ENCODE measurements around the gene TPCN2.

TPCN2 gene

DNA sequence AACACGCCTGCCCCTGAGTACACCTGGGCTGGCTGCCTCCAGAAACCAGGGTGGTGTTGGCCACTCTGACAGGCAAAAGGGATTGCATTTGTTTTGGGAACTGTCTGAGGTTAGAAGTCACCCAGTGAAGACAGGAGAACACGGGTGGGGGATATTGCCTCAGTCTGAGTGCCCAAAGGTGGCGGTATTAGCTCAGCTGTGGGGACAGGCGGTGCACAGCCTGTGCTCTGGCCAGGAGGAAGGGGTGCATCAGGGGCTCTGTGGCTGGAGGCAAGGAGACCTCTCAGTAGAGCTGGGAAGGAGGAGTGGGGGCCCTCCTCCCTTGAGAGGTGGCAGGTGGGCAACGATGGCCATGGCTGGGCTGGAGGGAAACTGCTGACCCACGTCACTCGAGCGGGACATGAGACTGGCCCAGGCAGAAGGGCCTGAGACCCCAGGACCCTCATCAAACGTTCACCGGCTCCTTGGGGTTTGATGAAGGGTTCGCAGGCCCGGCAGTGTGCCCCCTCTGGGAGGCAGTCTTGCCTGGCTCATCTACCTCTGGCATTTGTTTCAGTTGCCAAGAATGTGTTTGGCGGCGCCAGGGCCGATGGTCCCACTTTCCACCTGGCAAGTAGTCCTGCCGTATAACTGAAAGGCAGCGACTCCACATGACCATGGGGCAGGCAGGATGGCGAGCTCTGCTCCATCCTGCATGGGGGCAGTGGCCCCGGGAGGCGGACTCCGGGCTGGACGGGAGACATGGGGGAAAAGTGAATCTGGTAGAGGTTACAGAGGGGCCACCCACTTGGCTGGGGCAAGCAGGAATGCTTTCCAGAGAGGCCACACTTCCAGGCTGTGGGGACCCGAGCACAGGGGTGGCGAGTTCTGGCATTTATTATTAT lies 54.2 kb downstream of the TPCN2 start:
- in situ Hi-C loops (cut with MboI; ENCODE audit: low pct_unique_long_range_greater_than_20kb, low sequenced_read_pairs, unreplicated experiment): no loop called here
- TF ChIP-seq, protein P1, sequence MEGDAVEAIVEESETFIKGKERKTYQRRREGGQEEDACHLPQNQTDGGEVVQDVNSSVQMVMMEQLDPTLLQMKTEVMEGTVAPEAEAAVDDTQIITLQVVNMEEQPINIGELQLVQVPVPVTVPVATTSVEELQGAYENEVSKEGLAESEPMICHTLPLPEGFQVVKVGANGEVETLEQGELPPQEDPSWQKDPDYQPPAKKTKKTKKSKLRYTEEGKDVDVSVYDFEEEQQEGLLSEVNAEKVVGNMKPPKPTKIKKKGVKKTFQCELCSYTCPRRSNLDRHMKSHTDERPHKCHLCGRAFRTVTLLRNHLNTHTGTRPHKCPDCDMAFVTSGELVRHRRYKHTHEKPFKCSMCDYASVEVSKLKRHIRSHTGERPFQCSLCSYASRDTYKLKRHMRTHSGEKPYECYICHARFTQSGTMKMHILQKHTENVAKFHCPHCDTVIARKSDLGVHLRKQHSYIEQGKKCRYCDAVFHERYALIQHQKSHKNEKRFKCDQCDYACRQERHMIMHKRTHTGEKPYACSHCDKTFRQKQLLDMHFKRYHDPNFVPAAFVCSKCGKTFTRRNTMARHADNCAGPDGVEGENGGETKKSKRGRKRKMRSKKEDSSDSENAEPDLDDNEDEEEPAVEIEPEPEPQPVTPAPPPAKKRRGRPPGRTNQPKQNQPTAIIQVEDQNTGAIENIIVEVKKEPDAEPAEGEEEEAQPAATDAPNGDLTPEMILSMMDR (IDR thresholded peaks at IDR 0.05; ENCODE audit: extremely low read depth, insufficient read depth, missing control alignments): peak; percentile 48
- DNase-seq (ENCODE audit: low spot score): peak; percentile 65

DNA sequence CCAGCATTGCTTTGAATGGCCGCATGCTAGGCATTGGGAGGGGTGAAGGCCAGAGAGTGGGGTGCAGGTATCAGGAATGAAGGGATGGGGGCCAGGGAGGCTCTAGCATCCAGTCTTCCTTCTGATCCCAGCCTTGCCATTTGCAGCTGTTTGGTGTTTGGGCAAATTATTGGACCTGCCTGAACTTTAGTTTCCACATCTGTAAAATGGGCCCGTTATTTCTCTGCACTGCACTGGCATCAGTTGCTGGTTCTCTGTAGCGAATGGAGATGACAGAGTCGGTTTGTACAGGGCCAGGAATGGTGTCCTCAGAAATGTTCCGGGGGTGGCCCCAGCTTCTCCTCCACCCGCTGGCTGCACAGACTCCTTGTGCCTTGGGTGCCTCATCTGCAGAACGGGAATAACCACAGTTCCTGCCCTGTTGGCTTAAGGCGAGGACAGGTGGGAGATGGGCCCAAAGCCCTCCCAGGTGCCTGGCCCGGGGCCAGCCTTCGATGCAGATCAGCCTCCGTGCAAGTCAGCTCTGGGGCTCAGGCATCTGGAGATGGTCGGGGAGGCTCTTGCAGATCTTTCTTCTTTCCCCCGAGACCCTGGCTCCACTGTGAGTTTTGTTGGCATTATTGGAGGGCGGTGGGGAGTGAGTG lies 55.6 kb downstream of the TPCN2 start:
- in situ Hi-C loops (cut with MboI; ENCODE audit: low pct_unique_long_range_greater_than_20kb, low sequenced_read_pairs, unreplicated experiment): no loop called here
- TF ChIP-seq, protein P1 (IDR thresholded peaks at IDR 0.05; ENCODE audit: extremely low read depth, insufficient read depth, missing control alignments): no peak

DNA sequence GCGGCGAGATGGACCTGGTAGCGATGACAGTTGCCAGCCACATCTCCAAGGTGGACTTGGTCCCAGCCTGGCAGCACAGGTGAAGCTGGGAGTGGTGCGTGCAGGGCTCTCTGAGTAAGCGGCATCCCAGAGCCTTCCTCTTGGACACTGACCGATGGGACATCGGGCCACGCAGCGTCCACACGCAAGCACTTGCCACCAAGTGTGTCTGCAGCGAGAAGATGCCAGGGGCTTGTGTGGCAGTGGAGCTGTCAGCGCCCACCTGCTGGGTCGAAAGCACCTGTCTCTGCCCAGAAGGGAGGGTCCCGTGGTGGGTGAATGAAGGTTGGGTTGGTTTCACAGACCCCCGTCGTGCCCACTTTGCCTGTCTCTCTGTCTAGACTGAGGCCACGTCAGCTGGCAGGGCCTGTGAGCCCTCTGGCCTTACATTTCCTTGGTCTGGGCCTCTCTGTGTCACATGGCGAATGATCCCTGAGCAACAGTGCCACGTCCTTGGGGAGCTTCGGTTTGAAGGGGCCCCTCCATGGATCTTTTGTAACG lies 56.2 kb downstream of the TPCN2 start:
- no peak for DNase-seq (ENCODE audit: low spot score)
- in situ Hi-C loops (cut with MboI; ENCODE audit: low pct_unique_long_range_greater_than_20kb, low sequenced_read_pairs, unreplicated experiment): no loop called here
- TF ChIP-seq, protein P1 (IDR thresholded peaks at IDR 0.05; ENCODE audit: extremely low read depth, insufficient read depth, missing control alignments): no peak

More for the DNA sequence above, 55.6 kb downstream of the TPCN2 start:
- DNase-seq (ENCODE audit: low spot score): no peak

DNA sequence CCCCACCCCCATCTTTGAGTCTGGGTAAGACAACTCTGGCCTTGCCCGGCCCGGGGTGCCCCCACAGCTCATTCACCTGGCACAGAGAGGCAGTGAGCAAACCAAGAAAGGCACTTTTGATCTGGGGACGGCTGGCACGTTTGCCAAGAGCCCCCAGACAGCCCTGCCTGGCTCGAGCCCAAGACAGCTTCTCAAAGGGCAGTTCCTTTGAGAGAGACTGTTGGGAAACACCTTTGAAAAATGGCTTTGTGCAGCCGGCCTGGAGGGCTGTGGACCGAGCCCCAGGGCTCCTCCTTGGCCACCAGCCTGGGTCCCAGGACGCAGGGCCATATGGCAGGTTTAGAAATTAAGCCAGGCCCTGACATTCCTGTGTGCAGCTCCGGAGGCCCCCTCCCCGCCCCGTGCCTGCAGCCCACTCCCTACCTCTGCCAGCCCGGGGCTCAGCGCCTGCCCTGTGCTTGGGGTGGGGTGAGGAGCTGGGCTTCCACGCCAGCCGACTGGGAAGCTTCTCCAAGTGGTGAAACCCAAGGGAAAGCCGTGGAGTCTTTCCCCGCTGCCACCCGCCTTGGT lies 56.8 kb downstream of the TPCN2 start:
- in situ Hi-C loops (cut with MboI; ENCODE audit: low pct_unique_long_range_greater_than_20kb, low sequenced_read_pairs, unreplicated experiment): no loop called here
- TF ChIP-seq, protein P1 (IDR thresholded peaks at IDR 0.05; ENCODE audit: extremely low read depth, insufficient read depth, missing control alignments): no peak
- no peak for DNase-seq (ENCODE audit: low spot score)

DNA sequence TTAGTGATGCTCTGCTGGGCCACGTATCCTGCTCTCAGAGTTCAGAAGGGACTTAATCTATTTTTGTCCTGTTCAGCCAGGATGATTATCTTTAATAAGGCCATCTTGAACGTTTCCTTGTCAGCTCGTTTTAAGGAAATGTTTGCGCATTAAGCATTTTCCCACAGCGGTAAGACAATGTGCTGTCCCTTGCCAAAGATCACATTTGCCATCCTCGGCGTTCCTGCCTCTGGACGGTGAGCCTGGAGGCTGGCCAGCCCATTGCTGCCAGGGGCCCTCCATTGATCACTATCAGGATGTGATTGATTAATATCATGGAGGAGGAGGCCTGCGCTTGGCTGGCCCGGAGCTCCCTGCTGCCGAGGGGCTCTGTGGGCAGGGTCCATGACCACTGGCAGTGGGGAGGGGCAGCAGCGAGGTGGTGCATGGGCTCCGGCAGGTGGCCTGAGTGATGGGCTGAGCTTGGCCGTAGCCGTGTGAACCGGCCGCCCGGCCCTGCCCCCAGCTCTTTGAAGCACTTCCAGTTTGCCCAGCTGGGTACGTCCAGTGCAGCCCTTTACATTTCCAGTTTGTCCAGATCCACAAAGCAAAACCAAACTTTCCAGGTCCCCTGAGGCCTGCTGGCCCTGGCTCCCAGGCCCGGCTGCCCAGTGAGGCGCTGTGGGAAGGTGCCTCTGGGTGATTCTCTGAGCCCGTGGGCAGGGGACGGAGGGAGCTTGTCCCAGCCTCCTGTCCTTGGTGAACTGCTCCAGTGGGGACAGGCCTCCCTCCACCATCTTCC lies 57.5 kb downstream of the TPCN2 start:
- DNase-seq (ENCODE audit: low spot score): no peak
- TF ChIP-seq, protein P1 (IDR thresholded peaks at IDR 0.05; ENCODE audit: extremely low read depth, insufficient read depth, missing control alignments): no peak
- in situ Hi-C loops (cut with MboI; ENCODE audit: low pct_unique_long_range_greater_than_20kb, low sequenced_read_pairs, unreplicated experiment): no loop called here

DNA sequence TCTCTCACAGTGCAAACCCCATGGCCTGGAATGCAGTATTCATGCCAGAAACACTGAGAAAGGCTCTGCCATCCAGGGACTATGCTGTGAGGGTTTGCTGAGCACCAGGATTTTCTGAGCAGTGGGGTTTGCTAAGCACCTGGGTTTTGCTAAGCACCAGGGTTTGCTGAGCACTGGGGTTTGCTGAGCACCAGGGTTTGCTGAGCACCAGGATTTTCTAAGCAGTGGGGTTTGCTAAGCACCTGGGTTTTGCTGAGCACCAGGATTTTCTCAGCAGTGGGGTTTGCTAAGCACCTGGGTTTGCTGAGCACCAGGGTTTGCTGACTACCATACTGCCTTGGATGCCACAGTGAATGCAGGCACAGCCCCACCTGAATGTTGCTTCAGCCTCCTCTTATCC lies 58.7 kb downstream of the TPCN2 start:
- TF ChIP-seq, protein P1 (IDR thresholded peaks at IDR 0.05; ENCODE audit: extremely low read depth, insufficient read depth, missing control alignments): no peak
- DNase-seq (ENCODE audit: low spot score): no peak
- in situ Hi-C loops (cut with MboI; ENCODE audit: low pct_unique_long_range_greater_than_20kb, low sequenced_read_pairs, unreplicated experiment): no loop called here

Measured in GM13977 (cell line).